HS-27A (cell line): ENCODE data around the gene USP14.

Experiments
- DNase-seq: peaks from one replicate; pipeline ENCODE4 v3.0.0-alpha.2; 2012; ENCODE audit warnings: low read depth, missing footprints

The USP14 gene

DNA sequence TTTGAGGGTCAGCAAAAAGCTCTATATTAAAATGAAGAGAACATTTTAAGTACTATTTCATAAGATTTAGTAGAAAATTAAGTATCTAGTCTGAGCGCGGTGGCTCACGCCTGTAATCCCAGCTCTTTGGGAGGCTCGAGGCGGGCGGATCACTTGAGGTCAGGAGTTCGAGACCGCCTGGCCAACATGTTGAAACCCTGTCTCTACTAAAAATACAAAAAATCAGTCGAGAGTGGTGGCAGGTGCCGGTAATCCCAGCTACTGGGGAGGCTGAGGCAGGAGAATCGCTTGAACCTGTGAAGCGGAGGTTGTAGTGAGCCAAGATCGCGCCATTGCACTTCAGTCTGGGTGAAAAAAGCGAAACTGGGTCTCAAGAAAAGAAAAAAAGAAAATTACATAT, 1.6 kb downstream of the USP14 start:
- no peak for DNase-seq

DNA sequence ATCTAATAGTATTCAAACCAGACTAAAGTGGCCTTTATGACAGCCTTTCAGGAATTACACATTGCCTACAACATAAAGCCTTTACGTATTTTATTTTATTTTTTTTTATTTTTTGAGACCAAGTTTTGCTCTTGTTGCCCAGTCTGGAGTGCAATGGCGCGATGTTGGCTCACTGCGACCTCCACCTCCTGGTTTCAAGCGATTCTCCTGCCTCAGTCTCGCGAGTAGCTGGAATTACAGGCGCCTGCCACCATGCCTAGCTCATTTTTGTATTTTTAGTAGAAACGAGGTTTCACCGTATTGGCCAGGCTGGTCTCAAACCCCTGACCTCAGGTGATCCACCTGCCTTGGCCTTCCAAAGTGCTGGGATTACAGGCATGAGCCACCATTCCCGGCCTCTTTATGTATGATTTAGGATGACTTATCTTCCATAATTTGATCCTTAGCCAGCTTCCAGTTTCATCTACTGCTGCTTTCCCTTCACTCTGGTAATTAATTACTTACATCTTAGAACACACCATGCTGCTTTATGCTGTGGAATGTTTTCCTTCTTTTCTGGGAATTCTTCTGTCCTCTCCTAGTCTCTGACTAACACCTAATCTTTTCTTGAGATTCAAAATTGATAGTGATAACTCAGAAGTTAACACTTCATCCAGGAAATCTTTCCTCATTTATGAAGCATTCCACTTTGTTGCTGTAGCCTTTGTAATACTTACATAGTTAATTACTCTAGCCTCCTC, 2.6 kb downstream of the USP14 start:
- no peak for DNase-seq

DNA sequence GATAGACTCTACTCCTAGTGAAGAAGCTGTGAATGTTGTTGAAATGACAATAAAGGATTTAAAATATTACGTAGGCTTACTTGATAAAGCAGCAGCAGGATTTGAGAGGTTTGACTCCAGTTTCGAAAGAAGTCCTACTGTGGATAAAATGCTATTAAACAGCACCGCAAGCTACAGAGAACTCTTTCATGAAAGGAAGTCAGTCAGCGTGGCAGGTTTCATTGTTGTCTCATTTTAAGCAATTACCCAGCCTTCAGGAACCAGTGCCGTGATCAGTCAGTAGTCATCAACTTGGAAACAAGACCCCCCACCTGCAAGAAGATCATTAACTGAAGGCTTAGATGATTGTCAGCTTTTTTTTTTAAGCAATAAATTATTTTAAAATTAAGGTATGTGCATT, 14.0 kb downstream of the USP14 start:
- DNase-seq = no peak

DNA sequence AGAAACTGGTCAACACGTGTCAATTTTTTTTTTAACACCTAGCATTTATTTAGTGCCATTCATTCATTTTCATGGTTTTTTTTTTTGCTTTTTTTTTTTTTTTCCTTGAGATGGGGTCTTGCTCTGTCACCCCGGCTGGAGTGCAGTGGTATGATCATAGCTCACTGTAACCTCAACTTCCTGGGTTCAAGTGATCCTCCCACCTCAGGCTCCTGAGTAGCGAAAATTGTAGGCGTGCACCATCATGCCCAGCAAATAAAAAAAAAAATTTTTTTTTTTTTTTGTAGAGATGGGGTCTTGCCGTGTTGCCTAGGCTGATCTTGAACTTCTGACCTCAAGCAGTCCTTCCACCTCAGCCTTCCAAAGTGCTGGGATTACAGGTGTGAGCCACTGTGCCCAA, 21.1 kb downstream of the USP14 start:
- no peak for DNase-seq

DNA sequence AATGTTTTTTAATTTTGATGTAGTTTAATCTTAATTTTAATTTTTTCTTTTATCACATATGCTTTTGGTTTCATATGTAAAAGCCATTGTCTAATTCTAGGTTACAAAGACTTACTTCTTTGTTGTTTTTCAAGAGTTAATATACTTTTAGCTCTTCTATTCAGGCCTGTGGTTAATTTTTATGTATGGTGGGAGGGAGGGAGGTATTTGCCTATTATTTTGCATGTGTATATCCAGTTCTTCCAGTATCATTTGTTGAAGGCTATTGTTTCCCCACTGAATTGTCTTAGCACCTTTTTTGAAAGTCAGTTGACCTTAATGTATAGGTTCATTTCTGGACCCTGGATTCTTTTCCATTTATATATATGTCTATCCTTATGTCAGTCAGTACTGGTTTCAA, 23.4 kb downstream of the USP14 start:
- DNase-seq = no peak

DNA sequence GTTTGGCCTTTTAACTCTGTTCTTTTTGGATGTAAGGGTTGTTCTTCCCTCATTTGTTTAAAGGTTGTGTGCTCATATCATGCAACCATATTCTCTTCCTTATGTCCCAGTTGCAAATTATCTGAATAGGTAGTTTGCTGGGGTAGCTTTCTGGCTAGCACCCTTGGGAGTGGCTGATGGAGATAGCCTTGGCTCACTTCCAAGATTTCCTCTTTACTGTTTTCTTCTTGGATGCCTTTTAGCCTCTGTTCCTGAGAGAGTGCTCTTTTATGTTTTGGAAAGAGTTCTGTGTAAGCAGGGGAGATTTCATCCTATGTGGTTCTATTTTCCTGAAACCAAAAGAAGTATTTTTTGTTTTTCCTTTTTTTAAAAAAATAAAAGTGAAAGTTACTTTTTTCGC, 25.4 kb downstream of the USP14 start:
- no peak for DNase-seq

DNA sequence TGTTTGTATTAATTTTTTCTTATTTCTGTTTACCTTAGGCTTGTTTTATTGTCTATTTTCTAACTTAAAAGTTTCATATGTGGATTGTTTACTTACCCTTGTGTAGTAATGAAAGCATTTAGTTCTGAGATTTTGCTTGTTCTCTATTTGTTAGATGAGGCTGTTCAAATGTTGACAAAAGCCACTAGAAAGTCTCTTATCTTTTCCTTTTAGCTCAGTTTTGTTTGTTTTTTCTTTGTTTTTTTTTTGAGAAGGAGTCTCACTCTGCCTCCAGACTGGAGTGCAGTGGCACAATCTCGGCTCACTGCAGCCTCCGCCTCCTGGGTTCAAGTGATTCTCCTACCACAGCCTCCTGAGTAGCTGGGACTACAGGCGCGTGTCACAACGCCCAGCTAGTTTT, 30.9 kb downstream of the USP14 start:
- DNase-seq = no peak

DNA sequence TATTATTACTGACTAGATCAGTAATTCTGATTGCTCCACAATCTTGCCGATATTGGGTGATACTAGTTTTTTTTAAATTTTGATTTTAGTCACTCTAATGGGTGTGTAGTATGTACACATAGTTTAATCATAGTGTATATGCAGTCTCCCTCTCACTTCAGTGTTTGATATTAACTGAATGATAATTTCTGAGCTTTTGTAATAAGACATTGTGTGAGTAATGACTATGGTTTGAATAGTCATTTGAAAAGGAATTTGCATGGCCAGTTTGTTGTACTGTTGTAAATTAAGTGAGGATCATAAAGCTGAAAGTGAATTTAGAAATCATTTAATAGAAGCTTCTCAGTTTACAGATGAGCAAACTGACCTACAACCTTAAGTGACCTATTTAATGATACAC, 33.4 kb downstream of the USP14 start:
- DNase-seq = no peak

DNA sequence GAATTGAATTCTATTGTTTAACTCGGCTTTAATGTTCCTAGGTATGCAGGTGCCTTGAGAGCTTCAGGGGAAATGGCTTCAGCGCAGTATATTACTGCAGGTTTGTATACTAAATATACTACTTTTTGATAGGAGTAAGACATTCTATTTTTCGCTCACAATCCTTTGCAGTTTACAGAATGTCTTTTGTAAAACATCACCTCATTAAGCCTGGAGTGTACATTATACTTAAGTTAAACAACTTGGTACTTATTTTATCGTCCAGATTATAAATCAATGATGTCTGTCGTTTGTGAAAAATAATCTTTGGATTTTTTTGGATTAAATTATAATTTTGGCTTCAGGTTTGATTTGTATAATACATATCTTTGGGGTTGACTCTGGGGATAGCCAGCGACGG, 34.4 kb downstream of the USP14 start:
- DNase-seq = no peak

DNA sequence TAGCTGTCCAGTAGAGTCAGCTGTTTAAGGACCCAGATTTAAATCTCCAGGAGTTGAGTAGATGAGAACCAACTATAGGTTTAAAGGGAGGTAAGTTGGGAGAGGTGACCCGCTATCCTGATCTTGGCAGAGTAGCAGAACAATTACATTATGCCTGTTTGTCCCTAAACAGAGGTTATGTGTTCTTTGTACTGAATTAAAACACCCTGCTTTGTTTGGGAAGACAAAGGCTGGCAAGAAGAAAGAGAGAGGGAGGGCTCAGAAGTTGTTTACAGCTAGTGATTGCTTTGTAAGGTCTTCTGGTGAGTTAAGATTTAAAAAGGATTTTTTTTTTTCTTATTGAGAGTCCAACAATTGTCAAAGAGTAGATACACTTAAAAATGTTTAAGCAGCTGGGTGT, 37.3 kb downstream of the USP14 start:
- DNase-seq = no peak

DNA sequence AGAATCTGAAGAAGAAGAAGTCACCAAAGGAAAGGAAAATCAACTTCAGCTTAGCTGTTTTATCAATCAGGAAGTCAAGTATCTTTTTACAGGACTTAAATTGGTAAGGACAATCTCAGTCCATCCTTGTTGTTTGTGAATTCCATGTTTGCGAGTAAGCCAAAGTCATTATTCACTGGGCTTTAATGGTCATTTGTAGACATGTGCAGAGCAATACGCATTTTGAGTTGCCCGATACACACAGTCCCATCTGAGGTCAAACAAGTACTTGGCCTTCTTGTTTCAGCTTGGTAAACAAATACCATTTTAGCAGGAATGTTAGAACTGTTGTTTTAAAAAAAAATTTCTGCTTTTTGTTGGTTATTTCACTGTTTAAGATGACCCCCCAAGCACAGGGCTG, 40.9 kb downstream of the USP14 start:
- DNase-seq = no peak

DNA sequence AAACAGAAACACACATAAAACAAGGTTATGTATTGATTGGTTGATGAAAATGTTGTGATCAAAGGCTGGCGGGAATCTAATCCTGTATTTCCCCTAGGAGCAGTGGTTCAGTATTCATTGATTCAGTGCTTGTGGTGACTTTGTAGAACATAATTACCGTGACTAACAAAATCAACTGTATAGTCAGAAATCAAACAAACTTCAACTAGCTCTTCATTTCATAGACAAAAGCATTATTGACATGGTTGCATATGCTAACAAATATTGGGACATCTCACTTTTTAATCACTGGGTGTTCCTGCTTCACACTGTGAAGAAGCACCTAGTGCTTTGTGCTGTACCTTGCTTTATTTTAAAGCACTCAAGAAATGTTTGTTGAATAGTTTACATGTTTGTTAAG, 41.4 kb downstream of the USP14 start:
- no peak for DNase-seq

DNA sequence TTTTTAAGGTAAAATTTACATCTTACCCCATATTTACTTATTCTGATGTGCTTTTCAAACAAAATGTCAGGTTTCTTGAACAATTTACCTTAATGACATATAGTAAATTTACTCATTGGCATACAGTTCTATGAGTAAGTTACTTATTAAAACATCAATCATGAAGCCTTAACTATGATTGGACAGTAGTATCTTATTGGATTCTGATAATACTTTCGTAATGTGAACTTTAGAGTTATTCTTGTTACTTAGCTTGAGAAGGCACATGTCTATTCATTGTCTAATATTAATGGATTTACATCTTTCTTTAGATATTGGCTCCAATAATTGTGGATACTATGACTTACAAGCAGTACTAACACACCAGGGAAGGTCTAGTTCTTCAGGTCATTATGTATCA, 51.7 kb downstream of the USP14 start:
- no peak for DNase-seq

DNA sequence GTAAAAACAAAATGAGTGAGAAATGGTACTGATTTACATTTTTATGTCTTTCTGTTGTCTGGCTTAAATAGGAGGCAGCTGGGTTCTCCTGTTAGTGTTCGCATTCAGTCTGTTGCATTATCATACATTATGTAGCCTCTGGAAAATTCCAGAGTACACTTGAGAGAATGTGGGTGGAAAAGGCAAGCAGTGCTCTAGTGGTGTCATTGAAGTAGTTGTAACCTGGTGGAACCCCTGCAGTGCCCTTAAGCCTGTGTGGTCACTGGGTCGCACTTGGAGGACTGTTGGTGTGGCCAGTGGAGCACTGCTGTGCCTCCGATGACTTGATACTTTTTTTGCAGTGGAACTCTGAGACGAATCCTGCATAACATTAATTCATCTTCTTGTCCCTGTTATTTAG, 52.4 kb downstream of the USP14 start:
- DNase-seq = no peak

DNA sequence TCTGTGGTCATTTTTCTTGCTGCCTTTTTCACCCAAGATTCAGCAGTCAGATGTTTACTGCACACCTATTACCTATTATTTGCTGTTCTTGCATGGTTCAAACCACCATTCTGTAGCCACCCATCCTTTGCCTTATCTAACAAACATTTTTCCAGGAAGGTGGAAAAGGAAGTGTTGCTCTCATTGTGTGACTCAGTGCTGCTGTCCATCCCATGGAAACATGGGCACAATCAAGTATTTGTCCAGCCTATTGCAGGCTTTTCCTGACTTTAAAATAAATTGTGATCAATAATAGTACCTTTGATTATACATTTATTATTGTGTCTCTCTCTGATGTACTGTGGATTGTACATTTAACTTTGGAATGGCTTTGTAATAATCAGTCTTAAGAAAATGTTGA, 53.2 kb downstream of the USP14 start:
- DNase-seq = no peak

DNA sequence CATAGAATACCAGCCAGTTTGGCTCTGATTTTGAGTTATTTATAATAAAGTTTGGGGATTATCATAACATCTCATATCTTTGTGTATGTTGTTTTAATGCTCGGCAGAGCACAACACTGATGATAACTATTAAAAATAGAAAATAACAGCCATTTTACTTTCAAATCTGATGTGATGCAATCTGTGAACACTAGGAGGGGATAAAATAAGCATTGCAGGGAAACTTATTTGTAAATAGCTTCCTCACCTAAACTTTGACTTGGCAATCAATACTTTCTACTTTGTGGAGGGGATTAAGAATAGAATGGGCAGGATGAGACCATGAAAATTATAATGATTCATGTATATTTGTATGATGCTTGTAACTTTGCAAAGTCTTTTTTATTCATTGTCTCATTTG, 54.4 kb downstream of the USP14 start:
- DNase-seq = no peak

DNA sequence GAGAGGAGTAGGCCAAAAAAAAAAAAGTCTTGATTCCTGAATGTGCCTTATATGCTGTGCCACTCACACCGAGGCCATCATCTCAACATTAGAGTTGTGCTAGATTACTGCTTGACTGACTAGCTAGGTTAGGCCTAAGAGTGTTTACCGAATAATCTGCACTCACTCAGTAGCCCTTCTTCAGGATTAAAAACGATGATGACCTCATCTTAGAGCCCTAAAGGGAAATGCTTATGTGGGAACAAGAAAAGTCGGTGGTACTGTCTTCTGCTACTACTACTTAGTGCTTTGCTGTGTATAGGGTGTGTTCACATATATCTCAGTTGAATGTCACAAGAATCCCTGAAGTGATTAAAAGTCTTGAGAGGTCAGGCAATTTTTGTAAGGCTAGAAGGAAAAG, 55.1 kb downstream of the USP14 start:
- DNase-seq = no peak

DNA sequence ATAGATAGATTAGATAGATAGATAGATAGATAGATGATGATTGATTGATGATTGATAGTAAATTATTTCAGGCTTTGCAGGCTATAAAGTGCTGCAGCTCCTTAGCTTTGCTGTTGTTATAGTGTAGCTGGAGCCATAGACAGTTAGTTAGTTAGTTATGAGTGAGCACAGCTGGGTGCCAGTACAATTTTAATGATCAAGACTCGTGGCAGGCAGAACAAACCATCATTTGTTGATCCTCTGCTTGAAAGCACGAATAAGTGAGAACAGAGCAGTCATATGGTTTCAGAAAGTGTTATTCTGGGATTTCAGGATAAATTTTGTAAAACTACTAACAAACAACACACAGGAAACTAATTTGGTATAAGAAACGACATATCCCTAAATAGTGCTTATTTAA, 55.6 kb downstream of the USP14 start:
- no peak for DNase-seq

DNA sequence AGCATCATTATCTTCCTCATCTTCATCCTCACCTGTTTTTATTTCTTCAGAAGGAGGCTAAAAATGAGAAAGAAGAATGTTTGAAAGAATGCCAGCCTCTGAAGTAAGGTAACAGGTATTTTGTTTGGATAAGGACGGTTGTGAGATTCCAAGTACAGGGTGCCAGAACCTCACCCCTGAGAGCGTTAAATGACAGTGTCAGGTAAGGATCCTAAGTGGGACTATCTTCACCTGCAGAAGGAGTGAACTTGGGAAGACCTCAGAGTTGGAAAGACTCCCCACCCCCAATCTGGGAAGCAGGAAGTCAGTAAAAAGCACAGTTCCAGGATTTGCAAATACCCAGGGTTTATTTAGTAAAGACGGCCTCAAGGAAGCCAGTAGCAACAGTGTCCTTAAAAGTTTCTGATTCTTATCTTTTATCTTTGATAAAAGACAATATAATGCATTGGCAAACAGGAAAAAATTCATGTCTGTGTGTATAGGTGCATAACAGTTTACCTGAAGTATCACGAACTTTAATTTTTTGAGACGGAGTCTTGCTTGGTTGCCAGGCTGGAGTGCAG, 57.2 kb downstream of the USP14 start:
- no peak for DNase-seq

DNA sequence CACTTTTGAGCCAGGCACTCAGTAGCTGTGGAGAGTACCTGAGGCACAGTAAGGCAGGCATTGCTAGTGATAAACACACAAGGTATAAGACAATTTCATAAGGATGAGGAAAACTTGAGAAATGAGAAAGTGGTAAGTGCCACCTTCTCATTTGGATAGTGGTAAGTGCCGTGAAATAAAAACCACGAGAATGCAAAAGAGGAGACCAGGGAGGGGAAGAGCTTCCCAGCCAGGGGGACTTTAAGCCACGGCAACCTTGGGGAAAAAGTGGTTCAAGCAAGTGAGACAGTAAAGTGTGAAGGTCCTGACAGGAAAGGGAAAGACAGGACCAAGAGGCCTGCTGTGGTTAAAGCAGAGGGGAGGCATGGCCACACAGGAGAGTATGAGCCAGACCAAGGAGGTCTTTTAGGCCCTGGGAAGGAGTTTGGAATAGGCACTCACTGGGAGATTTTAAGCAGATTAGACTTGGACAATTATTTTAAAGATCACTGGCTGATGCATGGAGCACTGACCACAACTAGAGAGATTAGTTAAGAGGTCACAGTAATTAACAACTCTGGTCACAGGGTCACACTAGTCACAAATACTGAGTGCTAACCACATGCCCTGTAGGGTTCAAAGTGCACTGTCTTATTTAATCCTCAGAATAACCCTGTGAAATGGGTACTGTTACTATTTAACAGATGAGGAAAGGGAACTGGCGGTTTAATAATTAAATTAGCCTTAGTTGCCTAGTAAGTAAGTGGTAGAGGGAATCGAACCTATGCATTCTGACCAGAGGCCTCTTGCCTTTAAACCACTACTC, 59.4 kb downstream of the USP14 start:
- no peak for DNase-seq

DNA sequence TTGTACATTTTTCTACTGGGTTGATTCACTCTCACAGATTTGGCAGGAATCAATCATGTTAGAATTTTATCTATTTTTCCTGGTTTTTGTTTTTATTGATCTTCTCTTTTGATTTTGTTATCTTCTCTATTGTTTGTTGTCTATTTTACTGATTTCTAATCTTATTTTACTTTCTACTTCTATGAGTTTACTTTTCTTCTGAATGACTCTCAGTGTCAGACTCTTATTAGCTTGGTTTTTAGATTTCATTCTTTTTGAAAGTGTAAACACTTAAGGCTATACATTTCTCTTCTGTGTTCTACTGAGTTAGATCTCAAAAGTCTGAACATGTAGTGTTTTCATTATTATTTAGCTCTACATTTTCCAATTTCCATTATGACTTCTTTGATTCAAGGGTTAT, 62.4 kb downstream of the USP14 start:
- no peak for DNase-seq

DNA sequence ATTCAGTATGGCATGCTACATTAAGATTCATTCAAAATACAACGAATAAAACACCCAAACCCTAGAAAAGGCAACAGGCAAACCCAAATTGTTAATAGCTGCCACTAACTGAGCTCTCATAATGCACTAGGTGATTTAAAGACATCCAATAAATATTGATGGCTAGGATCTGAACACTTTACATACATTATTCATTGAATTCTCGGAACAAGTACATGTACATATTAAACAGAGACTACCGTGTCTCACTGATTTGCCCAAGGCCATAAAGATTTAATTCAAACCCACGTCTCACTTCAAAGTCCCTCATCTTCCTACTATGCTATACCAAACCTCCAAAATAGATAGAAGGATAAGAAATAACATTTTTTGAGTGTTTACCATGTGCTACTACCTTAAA, 67.4 kb downstream of the USP14 start:
- DNase-seq = no peak

DNA sequence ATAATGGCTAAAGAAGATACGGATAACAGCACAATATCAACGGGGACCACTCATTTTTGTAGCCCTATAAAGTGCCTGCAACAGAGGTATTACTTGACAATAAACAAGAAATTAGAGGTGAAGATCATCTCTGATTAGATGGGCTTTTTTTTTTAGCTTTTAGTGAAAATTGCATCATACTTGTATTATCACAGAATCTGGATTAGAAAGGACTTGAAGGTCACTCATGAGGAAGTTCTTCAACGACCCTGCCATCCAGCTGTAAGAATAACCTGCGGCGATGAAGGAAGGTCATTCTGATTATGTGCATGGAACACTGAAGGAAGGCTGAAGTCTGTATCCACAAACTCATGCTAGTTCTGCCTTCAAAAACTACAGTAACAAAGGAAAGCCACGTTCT, 69.0 kb downstream of the USP14 start:
- no peak for DNase-seq

DNA sequence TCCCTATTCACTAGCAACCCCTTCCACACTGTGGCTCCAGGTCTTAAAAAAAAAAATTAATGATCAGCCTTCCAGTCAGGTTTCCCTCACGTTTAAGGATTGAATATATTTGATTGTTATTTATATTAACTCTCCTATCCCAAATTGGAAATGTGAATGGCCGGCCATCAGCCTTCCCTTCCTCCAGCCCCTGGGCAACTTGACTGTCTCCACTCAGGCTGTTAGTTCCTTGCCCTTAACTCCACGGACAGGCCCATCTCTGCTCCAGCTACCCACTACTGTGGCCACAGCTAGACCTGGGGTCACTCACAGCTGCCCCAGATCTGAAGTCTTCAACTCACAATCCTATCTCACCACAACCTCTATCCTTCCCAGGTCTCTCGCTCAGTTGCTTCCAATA, 69.5 kb downstream of the USP14 start:
- DNase-seq = no peak
